Lung (tissue), 12 donors: ENCODE results near the gene COMP. TPM values are rescaled to one million over a fixed set of nuclear protein-coding genes. Genes with fewer than 3 reads are reported as not detected.

ENCODE experiments used
- ATAC-seq: fragments of 200-7000 bp; cut with Tn5 transposase; one replicate; pipeline ENCODE4 v1.9.1; 2020; ENCODE audit warnings: moderate number of reproducible peaks; ENCODE audit not compliant: insufficient read depth, low FRiP score
- DNase-seq, 3 donors: peaks; one replicate each; pipeline ENCODE4 v3.0.0-alpha.2; 2013 to 2017
- H3K27ac ChIP-seq, 2 donors: one replicate each; pipeline ENCODE4 v1.5.1; 2013; ENCODE audit warnings: mild to moderate bottlenecking in 2 of 2, moderate library complexity in 2 of 2, control low read depth in 1 of 2, inconsistent platforms in 1 of 2, low read depth in 1 of 2, low read length in 1 of 2
- H3K27me3 ChIP-seq, 3 donors: one replicate each; pipeline ENCODE4 v1.5.1; 2013; ENCODE audit warnings: low read length in 2 of 3; ENCODE audit not compliant: control insufficient read depth in 3 of 3, insufficient read depth in 3 of 3
- H3K36me3 ChIP-seq, 4 donors: one replicate each; pipeline ENCODE4 v1.5.1; 2013; ENCODE audit warnings: low read length in 4 of 4, mild to moderate bottlenecking in 1 of 4, moderate library complexity in 1 of 4; ENCODE audit not compliant: control insufficient read depth in 4 of 4, insufficient read depth in 4 of 4
- H3K4me1 ChIP-seq, 5 donors: one replicate each; pipeline ENCODE4 v1.5.1; 2013; ENCODE audit warnings: low read length in 5 of 5, mild to moderate bottlenecking in 2 of 5, moderate library complexity in 1 of 5; ENCODE audit not compliant: control insufficient read depth in 5 of 5, insufficient read depth in 5 of 5
- H3K4me3 ChIP-seq: one replicate; pipeline ENCODE4 v1.5.1; 2013; ENCODE audit warnings: mild to moderate bottlenecking, control low read depth, moderate library complexity
- H3K9ac ChIP-seq, 2 donors: one replicate each; pipeline ENCODE4 v1.5.1; 2013; ENCODE audit warnings: low read length in 2 of 2, control low read depth in 1 of 2; ENCODE audit not compliant: insufficient read depth in 1 of 2
- H3K9me3 ChIP-seq, 4 donors: one replicate each; pipeline ENCODE4 v1.5.1; 2013; ENCODE audit warnings: low read length in 3 of 4, mild to moderate bottlenecking in 1 of 4, moderate library complexity in 1 of 4; ENCODE audit not compliant: control insufficient read depth in 4 of 4, insufficient read depth in 3 of 4
- WGBS, 2 donors: extraction: QIAGEN DNeasy Blood & Tissue Kit; methylation state at CpG; one replicate each; pipeline ENCODE4 v1.1.7; 2013; 5-methylcytosine and 5-hydroxymethylcytosine counted together
- polyA plus RNA-seq, 2 donors: library from polyadenylated mRNA; stranded (reverse); fragments of 200-250 nt; gene quantifications; one replicate each; pipeline ENCODE4 v1.2.1, GENCODE V29; 2013
- total RNA-seq, 2 donors: library from RNA; depleted of rRNA in 1 of 2; stranded (reverse); fragments of >200 nt in 1 of 2; gene quantifications; one replicate each; pipeline ENCODE4 v1.2.1, GENCODE V29; 2014 to 2021
- TF ChIP-seq, protein P1 (sequence below): IDR thresholded peaks from 2 replicates; pipeline ENCODE4 v1.5.1; 2012; ENCODE audit warnings: mild to moderate bottlenecking; ENCODE audit errors: control extremely low read depth, extremely low read depth
- donor health status: control.
- donor health status: control.
- donor health status: Bipolar disorder and iron deficiency.
- donor health status: healthy.
- donor health status: DM: yes; HTN: yes; CAD: no.

Gene COMP
- total and polyA plus RNA-seq, 4 donors = 1.7 to 3.5 (median 2.4) TPM; not detected in 1

DNA sequence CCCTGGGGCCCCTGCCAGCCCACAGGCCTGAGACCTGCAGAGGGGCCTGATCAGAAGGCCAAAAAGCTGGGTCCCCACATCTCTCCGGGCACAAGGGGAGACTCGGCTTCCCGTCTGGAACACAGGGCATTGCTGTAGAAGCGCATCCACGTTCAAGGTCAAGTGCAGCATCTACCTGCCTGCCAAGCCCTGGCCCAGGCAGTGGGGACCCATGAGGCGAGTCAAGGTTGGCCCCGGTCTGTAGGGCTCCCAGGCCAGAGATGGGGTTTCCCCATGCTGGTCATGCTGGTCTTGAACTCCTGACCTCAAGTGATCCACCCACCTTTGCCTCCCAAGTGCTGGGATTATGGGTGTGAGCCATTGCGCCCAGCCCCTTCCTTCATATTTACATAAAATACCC, 13.5 kb upstream of the COMP start:
- Histone ChIP-seq H3K4me1 (no peaks in the 10 kb centered on the region), H3K9ac (no peak overlapping the region), H3K4me3 (no peak overlapping the region), H3K36me3 (no peaks in the 10 kb centered on the region), H3K27me3 (peaks cover 0 to 9% (median 2%) of the 10 kb centered on the region in 3 donors), H3K9me3 (no peaks in the 10 kb centered on the region), H3K27ac (no peak overlapping the region)
- 95% methylated on average over 8 of the region's 8 CpGs for WGBS, 2 donors
- DNase-seq = no peak
- TF ChIP-seq, protein P1, sequence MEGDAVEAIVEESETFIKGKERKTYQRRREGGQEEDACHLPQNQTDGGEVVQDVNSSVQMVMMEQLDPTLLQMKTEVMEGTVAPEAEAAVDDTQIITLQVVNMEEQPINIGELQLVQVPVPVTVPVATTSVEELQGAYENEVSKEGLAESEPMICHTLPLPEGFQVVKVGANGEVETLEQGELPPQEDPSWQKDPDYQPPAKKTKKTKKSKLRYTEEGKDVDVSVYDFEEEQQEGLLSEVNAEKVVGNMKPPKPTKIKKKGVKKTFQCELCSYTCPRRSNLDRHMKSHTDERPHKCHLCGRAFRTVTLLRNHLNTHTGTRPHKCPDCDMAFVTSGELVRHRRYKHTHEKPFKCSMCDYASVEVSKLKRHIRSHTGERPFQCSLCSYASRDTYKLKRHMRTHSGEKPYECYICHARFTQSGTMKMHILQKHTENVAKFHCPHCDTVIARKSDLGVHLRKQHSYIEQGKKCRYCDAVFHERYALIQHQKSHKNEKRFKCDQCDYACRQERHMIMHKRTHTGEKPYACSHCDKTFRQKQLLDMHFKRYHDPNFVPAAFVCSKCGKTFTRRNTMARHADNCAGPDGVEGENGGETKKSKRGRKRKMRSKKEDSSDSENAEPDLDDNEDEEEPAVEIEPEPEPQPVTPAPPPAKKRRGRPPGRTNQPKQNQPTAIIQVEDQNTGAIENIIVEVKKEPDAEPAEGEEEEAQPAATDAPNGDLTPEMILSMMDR = no peak
- ATAC-seq = no peak

DNA sequence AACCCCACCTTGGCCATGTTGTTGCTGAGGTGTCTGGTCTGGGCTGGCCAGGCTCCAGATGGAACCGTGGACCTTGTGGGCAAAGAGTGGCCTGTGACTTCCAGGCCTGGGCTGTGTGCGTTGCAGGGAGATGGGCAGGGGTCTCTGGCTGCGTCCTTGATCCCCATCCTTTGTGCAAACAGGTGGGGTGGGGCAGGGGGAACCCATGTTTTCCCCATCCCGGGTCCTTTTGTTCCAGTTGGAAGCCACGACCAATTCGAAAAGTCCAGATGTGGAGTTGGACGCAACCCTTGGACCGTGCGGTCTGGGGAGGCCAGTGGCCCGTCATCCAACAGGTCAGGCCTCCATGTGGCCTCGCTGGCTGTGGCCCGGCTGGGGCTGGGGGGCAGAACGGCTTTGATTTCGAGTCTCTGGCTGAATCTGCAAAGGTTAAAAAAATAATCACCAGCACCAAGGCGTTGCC, 13.1 kb upstream of the COMP start:
- H3K9ac ChIP-seq = no peak overlapping the region
- no peaks in the 10 kb centered on the region for H3K9me3 ChIP-seq
- DNase-seq (no peak), ATAC-seq (no peak)
- TF ChIP-seq, protein P1 = no peak
- no peak overlapping the region for H3K27ac ChIP-seq
- WGBS, 2 donors = 91 to 94% methylated on average over 15 of the region's 15 CpGs
- no peaks in the 10 kb centered on the region for H3K4me1 ChIP-seq
- no peak overlapping the region for H3K4me3 ChIP-seq
- H3K36me3 ChIP-seq = no peaks in the 10 kb centered on the region
- peaks cover 0 to 12% (median 7%) of the 10 kb centered on the region in 3 donors for H3K27me3 ChIP-seq

DNA sequence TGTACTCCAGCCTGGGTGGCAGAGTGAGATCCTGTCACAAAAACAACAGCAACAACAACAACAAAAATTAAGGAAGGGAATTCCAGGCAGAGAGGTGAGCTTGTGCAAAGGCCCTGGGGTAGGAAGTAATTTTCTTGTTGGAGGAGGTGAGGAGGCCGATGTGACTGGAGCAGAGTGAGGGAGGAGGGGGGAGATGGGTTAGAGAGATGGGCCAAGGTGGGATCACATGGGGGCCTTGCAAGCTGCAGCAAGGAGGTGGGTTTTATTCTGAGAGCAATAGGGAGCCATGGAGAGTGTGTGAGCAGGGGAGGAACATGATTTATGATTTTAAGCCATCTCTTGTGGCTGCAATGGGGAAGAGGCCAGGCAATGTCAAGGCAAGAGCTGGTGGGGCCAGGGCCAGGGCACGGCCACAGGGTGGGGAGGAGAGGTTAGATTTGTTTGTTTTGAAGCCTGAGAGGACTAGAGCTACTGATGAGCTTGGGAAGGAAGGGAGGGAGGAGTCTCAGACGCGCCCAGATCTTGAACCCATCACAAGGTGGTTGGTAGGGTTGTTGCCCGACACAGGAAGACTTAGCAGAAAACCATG, 12.5 kb upstream of the COMP start:
- WGBS, 2 donors = 86 to 93% methylated on average over 5 of the region's 5 CpGs
- DNase-seq (no peak), ATAC-seq (no peak)
- H3K9me3 ChIP-seq = no peaks in the 10 kb centered on the region
- H3K4me1 ChIP-seq = no peaks in the 10 kb centered on the region
- TF ChIP-seq, protein P1 = no peak
- H3K9ac ChIP-seq = no peak overlapping the region
- no peak overlapping the region for H3K4me3 ChIP-seq
- no peak overlapping the region for H3K27ac ChIP-seq
- peaks cover 0 to 18% (median 8%) of the 10 kb centered on the region in 3 donors for H3K27me3 ChIP-seq
- no peaks in the 10 kb centered on the region for H3K36me3 ChIP-seq

DNA sequence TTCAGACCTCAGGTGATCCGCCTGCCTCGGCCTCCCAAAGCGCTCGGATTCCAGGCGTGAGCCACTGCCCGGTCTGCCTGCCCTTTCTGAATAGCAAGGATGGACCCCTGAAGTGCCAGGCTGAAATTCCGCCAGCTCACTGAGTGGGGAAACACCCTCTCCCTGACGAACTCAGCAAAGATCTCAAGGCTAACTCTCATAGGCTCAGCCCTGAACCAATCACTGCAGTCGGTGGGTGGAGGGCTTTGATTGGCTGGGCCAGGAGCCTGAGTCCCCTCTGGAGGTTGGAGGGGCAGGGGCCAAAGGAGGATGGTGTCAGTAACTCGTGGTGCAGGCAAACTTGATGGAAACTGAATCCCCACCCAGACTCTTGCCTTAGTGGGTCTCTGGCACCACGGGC, 11.2 kb upstream of the COMP start:
- WGBS, 2 donors = 69 to 71% methylated on average over 11 of the region's 11 CpGs
- DNase-seq (no peak), ATAC-seq (no peak)
- Histone ChIP-seq H3K27me3 (peaks cover 0 to 26% (median 17%) of the 10 kb centered on the region in 3 donors), H3K9ac (no peak overlapping the region), H3K4me3 (no peak overlapping the region), H3K4me1 (no peaks in the 10 kb centered on the region), H3K27ac (no peak overlapping the region), H3K9me3 (no peaks in the 10 kb centered on the region), H3K36me3 (no peaks in the 10 kb centered on the region)
- TF ChIP-seq, protein P1 = no peak
